Nephron (organoid): ENCODE data around the gene MRTFB.

ENCODE experiments used
- H3K27ac Mint-ChIP-seq, 3 experiments: 2 replicates each; pipeline ENCODE4 v1.8.0; 2020; ENCODE audit warnings: mixed read lengths in 3 of 3, mild to moderate bottlenecking in 2 of 3, moderate library complexity in 1 of 3
- H3K27me3 Mint-ChIP-seq: 2 replicates; pipeline ENCODE4 v1.8.0; 2021; ENCODE audit warnings: low read depth, mild to moderate bottlenecking, moderate library complexity, mixed read lengths
- H3K36me3 Mint-ChIP-seq: 2 replicates; pipeline ENCODE4 v1.8.0; 2020; ENCODE audit warnings: low read depth, mixed read lengths
- H3K4me1 Mint-ChIP-seq: 2 replicates; pipeline ENCODE4 v1.8.0; 2020; ENCODE audit warnings: mixed read lengths
- H3K4me3 Mint-ChIP-seq, 3 experiments: 2 replicates each; pipeline ENCODE4 v1.8.0; 2020; ENCODE audit warnings: mild to moderate bottlenecking in 3 of 3, mixed read lengths in 3 of 3, moderate library complexity in 2 of 3
- H3K9me3 Mint-ChIP-seq: 2 replicates; pipeline ENCODE4 v1.8.0; 2020; ENCODE audit warnings: mixed read lengths
- TF ChIP-seq, protein P1 (sequence below), 3 experiments: fragments of 200-600 bp; sonication (generic); IDR thresholded peaks; one replicate each; pipeline ENCODE4 v1.5.0; 2021; ENCODE audit warnings: antibody characterized with exemption in 3 of 3; ENCODE audit not compliant: unreplicated experiment in 3 of 3

Gene MRTFB

DNA sequence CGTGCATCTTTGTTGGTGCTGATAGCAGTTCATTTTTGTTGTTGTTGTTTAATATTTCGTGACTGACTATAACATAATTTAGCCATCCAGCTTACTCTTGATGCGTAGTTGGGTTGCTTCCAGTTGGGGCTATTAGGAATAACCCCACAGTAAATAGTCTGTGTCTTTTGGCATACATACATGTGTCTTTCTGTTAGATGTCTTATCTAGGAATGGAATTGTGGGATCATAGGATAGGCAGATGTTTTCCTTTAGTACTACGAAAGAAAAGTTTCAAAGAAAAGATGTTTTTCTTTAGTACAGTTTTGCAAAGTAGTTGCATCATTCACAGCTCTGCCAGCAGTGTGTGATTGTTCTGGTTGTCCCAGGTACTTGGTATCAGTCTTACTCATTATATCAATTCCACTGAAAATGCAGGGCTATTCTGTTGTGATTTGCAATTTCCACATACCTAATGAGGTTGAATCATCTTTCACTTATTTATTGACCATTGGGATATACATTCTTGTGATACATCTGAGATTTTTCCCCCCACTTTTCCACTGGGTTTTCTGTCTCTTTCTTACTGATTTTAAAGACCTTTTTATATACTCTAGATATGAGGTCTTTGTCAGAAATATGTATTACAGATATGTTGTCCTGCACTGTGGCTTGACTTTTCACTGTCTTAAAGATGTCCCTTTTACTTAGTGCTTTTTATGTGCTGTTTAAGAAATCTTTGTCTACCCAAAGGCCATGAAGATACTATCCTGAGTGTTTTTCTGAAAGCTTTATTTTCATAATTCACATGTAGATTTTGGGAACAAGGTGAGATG, 173.3 kb downstream of the MRTFB start:
- Mint-ChIP-seq H3K4me1 (peaks cover 33% of the 10 kb centered on the region), H3K9me3 (no peaks in the 10 kb centered on the region), H3K27me3 (no peaks in the 10 kb centered on the region), H3K36me3 (peaks cover 80% of the 10 kb centered on the region), H3K4me3 (no peak overlapping the region), H3K27ac (peak overlapping the region; percentile 68 to 96 (median 95))
- TF ChIP-seq, protein P1, sequence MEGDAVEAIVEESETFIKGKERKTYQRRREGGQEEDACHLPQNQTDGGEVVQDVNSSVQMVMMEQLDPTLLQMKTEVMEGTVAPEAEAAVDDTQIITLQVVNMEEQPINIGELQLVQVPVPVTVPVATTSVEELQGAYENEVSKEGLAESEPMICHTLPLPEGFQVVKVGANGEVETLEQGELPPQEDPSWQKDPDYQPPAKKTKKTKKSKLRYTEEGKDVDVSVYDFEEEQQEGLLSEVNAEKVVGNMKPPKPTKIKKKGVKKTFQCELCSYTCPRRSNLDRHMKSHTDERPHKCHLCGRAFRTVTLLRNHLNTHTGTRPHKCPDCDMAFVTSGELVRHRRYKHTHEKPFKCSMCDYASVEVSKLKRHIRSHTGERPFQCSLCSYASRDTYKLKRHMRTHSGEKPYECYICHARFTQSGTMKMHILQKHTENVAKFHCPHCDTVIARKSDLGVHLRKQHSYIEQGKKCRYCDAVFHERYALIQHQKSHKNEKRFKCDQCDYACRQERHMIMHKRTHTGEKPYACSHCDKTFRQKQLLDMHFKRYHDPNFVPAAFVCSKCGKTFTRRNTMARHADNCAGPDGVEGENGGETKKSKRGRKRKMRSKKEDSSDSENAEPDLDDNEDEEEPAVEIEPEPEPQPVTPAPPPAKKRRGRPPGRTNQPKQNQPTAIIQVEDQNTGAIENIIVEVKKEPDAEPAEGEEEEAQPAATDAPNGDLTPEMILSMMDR (IDR thresholded peaks at IDR 0.05; ENCODE audit: unreplicated experiment in 3 of 3): no peak

DNA sequence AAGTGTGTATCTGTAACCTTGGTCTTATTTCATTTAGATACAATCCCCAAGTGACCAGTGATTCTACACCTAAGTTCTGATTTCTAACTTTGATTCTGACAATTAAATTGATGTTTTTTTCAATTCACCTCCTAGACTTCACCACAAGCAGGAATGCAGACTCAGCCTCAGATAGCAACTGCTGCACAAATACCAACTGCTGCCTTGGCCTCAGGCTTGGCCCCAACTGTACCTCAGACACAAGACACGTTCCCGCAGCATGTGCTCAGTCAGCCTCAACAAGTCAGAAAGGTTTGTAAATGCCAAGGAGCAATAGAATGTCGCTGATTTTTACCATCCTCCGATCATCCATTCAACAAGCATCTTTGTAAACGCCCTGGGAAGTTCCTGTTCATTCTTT, 177.7 kb downstream of the MRTFB start:
- Mint-ChIP-seq H3K27ac (peak overlapping the region in 2 of 3 experiments; percentile 48 to 57), H3K4me1 (peaks cover 17% of the 10 kb centered on the region), H3K27me3 (no peaks in the 10 kb centered on the region), H3K36me3 (peaks cover 80% of the 10 kb centered on the region), H3K4me3 (no peak overlapping the region), H3K9me3 (no peaks in the 10 kb centered on the region)
- TF ChIP-seq, protein P1 (IDR thresholded peaks at IDR 0.05; ENCODE audit: unreplicated experiment in 3 of 3): no peak

DNA sequence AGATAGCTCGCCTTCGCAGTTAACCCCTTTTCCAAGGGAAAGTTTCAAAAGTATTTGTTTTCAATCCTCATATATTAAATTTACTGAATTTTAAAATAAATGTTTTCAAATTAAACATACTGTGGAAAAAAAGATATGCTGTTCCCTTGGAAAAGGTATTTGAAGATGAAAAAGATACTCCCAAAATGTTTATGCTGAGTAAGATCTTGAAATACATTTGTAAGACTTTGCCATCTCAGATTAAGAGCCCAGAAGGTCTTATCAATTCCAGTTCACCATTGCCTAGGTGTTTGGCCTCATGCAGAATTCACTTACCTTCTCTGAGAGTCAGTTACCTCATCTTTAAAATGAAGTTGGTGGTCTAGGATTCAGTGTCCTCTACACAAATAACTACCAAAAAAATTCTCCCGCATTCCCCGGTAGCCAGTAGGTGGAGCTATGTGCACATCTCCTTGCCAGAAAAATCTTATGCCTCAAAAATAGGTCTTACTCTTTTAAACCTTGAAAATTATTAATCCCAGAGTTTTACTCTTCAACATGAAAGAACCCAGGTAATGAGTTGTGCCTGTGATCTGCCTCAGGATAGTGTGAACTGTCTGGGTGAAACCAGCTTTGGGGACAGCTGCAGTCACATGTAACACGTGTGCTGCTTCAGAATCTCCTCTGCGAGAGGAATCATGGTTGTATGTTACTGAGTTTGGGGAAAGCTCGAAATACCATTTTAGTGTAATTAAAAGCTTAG, 178.3 kb downstream of the MRTFB start:
- Mint-ChIP-seq H3K36me3 (peaks cover 76% of the 10 kb centered on the region), H3K27ac (peak overlapping the region in 2 of 3 experiments; percentile 10 to 69), H3K4me1 (peaks cover 12% of the 10 kb centered on the region), H3K9me3 (no peaks in the 10 kb centered on the region), H3K4me3 (no peak overlapping the region), H3K27me3 (no peaks in the 10 kb centered on the region)
- TF ChIP-seq, protein P1 (IDR thresholded peaks at IDR 0.05; ENCODE audit: unreplicated experiment in 3 of 3): peak; percentile 75 to 82 (median 82)

DNA sequence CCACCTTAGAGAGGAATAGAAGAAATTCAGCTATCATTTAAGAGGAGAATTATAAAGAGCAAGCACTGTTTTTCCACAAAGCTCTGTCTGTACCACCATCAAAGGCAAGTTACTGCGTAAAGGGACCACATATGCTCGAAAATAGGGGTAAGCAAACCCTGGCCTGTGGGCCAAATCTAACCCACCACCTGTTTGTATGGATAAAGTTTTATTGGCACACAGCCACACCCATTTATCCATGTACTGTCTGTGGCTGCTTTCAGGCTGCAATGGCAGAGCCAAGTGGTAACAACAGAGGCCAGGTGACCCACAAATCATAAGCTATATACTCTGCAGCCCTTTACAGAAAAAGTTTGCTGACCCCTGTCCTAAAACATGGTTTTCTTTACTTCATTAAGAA, 180.3 kb downstream of the MRTFB start:
- TF ChIP-seq, protein P1 (IDR thresholded peaks at IDR 0.05; ENCODE audit: unreplicated experiment in 3 of 3): no peak
- Mint-ChIP-seq H3K9me3 (no peaks in the 10 kb centered on the region), H3K27ac (no peak overlapping the region), H3K36me3 (peaks cover 76% of the 10 kb centered on the region), H3K4me1 (peaks cover 12% of the 10 kb centered on the region), H3K27me3 (no peaks in the 10 kb centered on the region), H3K4me3 (no peak overlapping the region)

DNA sequence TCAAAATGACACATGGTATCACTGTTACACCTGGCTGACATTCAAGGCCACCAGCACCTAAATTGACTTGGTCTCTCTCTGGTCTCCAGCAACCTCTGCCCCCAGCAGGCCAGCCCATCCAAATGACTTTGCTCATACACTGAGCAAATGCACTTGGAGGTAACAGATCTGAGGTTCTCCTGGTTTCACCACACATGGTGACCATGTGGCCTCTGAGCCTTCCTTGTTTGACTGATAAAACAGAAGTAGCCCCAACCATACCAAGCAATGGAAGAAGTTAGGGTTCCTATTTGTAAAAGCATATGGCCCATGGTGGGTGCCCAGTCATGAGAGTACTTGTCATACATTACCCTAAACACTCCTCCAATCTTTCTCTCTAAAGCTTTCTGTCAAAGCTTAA, 181.7 kb downstream of the MRTFB start:
- Mint-ChIP-seq H3K4me1 (peaks cover 12% of the 10 kb centered on the region), H3K36me3 (peaks cover 77% of the 10 kb centered on the region), H3K9me3 (no peaks in the 10 kb centered on the region), H3K4me3 (no peak overlapping the region), H3K27ac (no peak overlapping the region), H3K27me3 (no peaks in the 10 kb centered on the region)
- TF ChIP-seq, protein P1 (IDR thresholded peaks at IDR 0.05; ENCODE audit: unreplicated experiment in 3 of 3): no peak
